GM23248 (cell line): ENCODE data around the gene TP53. TPM values are rescaled to one million over a fixed set of nuclear protein-coding genes. Genes with fewer than 3 reads are reported as not detected.

Experiments
- DNase-seq: peaks from one replicate; pipeline ENCODE4 v3.0.0-alpha.2; 2015
- H2AFZ ChIP-seq: fragments of 200-600 bp; sonication (generic); 2 replicates; pipeline ENCODE4 v1.6.1; 2016; ENCODE audit warnings: antibody characterized with exemption
- H3F3A ChIP-seq: fragments of 200-600 bp; sonication (generic); 2 replicates; pipeline ENCODE4 v1.6.1; 2016; ENCODE audit warnings: mild to moderate bottlenecking, antibody characterized with exemption, mixed run types; ENCODE audit not compliant: insufficient read depth
- H3K27ac ChIP-seq: fragments of 200-600 bp; sonication (generic); 2 replicates; pipeline ENCODE4 v1.5.1; 2016; ENCODE audit warnings: mild to moderate bottlenecking
- H3K27me3 ChIP-seq: fragments of 200-600 bp; sonication (generic); replicated peaks from 2 replicates; pipeline ENCODE4 v1.6.1; 2016; ENCODE audit warnings: mild to moderate bottlenecking; ENCODE audit not compliant: insufficient read depth
- H3K36me3 ChIP-seq: fragments of 200-600 bp; sonication (generic); 2 replicates; pipeline ENCODE4 v1.6.1; 2016; ENCODE audit warnings: low read depth, mild to moderate bottlenecking
- H3K4me1 ChIP-seq: fragments of 200-600 bp; sonication (generic); 2 replicates; pipeline ENCODE4 v1.6.1; 2016; ENCODE audit warnings: mild to moderate bottlenecking; ENCODE audit not compliant: insufficient read depth
- H3K4me2 ChIP-seq: fragments of 200-600 bp; sonication (generic); one replicate; pipeline ENCODE4 v1.6.1; 2016; ENCODE audit warnings: mild to moderate bottlenecking; ENCODE audit not compliant: unreplicated experiment
- H3K4me3 ChIP-seq: fragments of 200-600 bp; sonication (generic); 2 replicates; pipeline ENCODE4 v1.5.1; 2016; ENCODE audit warnings: mild to moderate bottlenecking
- H3K79me2 ChIP-seq: fragments of 200-600 bp; sonication (generic); 2 replicates; pipeline ENCODE4 v1.6.1; 2016; ENCODE audit warnings: mild to moderate bottlenecking; ENCODE audit not compliant: insufficient read depth
- H3K9ac ChIP-seq: fragments of 200-600 bp; sonication (generic); 2 replicates; pipeline ENCODE4 v1.6.1; 2016; ENCODE audit warnings: mild to moderate bottlenecking
- H3K9me2 ChIP-seq: fragments of 200-600 bp; sonication (generic); 2 replicates; pipeline ENCODE4 v1.6.1; 2016; ENCODE audit warnings: mixed run types, mild to moderate bottlenecking, moderate library complexity; ENCODE audit not compliant: insufficient read depth
- H3K9me3 ChIP-seq: fragments of 200-600 bp; sonication (generic); one replicate; pipeline ENCODE4 v1.6.1; 2017; ENCODE audit warnings: low read depth
- H4K20me1 ChIP-seq: fragments of 200-600 bp; sonication (generic); 2 replicates; pipeline ENCODE4 v1.6.0; 2016; ENCODE audit not compliant: insufficient read depth
- EZH2 ChIP-seq: fragments of 200-600 bp; sonication (generic); IDR thresholded peaks from 2 replicates; pipeline ENCODE4 v1.6.1; 2018; ENCODE audit warnings: antibody characterized with exemption, mild to moderate bottlenecking; ENCODE audit not compliant: insufficient read depth, poor library complexity, severe bottlenecking
- EZH2phosphoT487 ChIP-seq: fragments of 200-600 bp; sonication (generic); IDR thresholded peaks from 2 replicates; pipeline ENCODE4 v1.6.1; 2018; ENCODE audit warnings: antibody characterized with exemption, moderate library complexity, mild to moderate bottlenecking, low read depth; ENCODE audit not compliant: insufficient read depth
- WGBS, 2 experiments: methylation state at CpG; one replicate each; pipeline ENCODE4 v1.1.6; 2015 to 2017; ENCODE audit warnings: low lambda C conversion rate in 2 of 2, low coverage in 1 of 2; ENCODE audit errors: missing lambda C conversion rate in 2 of 2; 5-methylcytosine and 5-hydroxymethylcytosine counted together
- in situ Hi-C: fragments of 300-500 bp; cut with MboI; formaldehyde crosslinking; loops from 2 replicates; pipeline ENCODE4 v1.15.0; 2020
- polyA plus RNA-seq: library from polyadenylated mRNA; unstranded; fragments of >200 nt; fragmentation: Nextera tagmentation; extraction: Ambion mirVana; gene quantifications from 2 replicates; pipeline ENCODE4 v1.2.1, GENCODE V29; 2016
- total RNA-seq: library from RNA; depleted of rRNA; stranded (reverse); fragments of >200 nt; shearing (Covaris generic); gene quantifications from 2 replicates; pipeline ENCODE4 v1.2.3, GENCODE V29; 2014

The TP53 gene
- total and polyA plus RNA-seq, 2 experiments from 2014 or later, result 26.2 to 29.8 TPM

DNA sequence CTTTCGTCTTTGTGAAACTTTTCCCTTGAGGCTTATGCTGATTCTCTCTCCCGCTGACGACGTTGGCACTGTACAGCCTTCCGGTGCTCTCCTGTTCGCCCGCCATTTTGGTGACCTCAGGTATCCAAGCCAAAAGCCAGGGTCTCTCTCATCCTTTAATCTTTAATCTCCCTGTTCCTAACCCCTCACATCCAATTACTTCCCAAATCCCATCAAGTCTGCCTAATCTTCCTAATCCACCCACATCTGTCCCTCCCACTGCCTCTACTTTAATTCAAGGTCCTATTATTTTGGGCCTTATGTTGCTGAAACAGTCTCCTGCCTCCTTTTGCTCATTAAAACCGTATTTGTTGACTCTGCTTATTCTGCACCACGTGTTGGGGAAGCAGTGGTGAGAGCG is 8.3 kb upstream of the TP53 start:
- Histone ChIP-seq H3K27me3 (no peaks in the 10 kb centered on the region), H2AFZ (no peak overlapping the region), H3K4me3 (no peak overlapping the region), H3K9ac (no peak overlapping the region), H3K36me3 (peaks cover 3% of the 10 kb centered on the region; the same call in 1 of the 2 replicates), H3K9me2 (no peaks in the 10 kb centered on the region), H4K20me1 (no peaks in the 10 kb centered on the region), H3K4me2 (no peak overlapping the region), H3K4me1 (no peaks in the 10 kb centered on the region), H3F3A (no peaks in the 10 kb centered on the region), H3K27ac (no peak overlapping the region), H3K9me3 (no peaks in the 10 kb centered on the region), H3K79me2 (peaks cover 5% of the 10 kb centered on the region; the same call in 1 of the 2 replicates)
- no peak for DNase-seq
- WGBS, 2 experiments, result 87 to 97% methylated on average over 10 of the region's 10 CpGs
- TF ChIP-seq EZH2phosphoT487 (no peak), EZH2 (no peak)
- in situ Hi-C loops, result no loop called here

GRCh38 chr17:7688808-7689316 is 1.6 kb upstream of the TP53 start:
- peak overlapping the region; percentile 93 for H3K4me2 ChIP-seq
- 8 to 13% methylated on average over 13 of the region's 13 CpGs for WGBS, 2 experiments
- in situ Hi-C loops, result no loop called here
- peak overlapping the region; percentile 57 for H3K27ac ChIP-seq
- peaks cover 48% of the 10 kb centered on the region for H3K79me2 ChIP-seq
- no peaks in the 10 kb centered on the region for H3K9me2 ChIP-seq
- H3K9me3 ChIP-seq, result no peaks in the 10 kb centered on the region
- peak overlapping the region; percentile 88 for H3K9ac ChIP-seq
- DNase-seq, result peak; percentile 32
- peak overlapping the region; percentile 84 for H3K4me3 ChIP-seq
- H3K36me3 ChIP-seq, result no peaks in the 10 kb centered on the region
- peak overlapping the region; percentile 85 for H2AFZ ChIP-seq
- TF ChIP-seq EZH2phosphoT487, result no peak
- no peak for TF ChIP-seq EZH2
- peaks cover 30% of the 10 kb centered on the region for H3F3A ChIP-seq
- no peaks in the 10 kb centered on the region for H4K20me1 ChIP-seq
- no peaks in the 10 kb centered on the region for H3K27me3 ChIP-seq
- H3K4me1 ChIP-seq, result peaks cover 23% of the 10 kb centered on the region

- no peaks in the 10 kb centered on the region for H3K36me3 ChIP-seq
- peaks cover 30% of the 10 kb centered on the region for H3F3A ChIP-seq
- H3K79me2 ChIP-seq, result peaks cover 55% of the 10 kb centered on the region
- no peaks in the 10 kb centered on the region for H3K9me3 ChIP-seq
- H3K9ac ChIP-seq, result peak within 1 kb of the TSS; percentile 100
- in situ Hi-C loops, result no loop called here
- H4K20me1 ChIP-seq, result no peaks in the 10 kb centered on the region
- peak within 1 kb of the TSS; percentile 96 for H3K4me2 ChIP-seq
- 1% methylated on average over 50 to 51 of the region's 51 CpGs for WGBS, 2 experiments
- H3K4me3 ChIP-seq, result peak within 1 kb of the TSS; percentile 100
- peak within 1 kb of the TSS; percentile 100 for H3K27ac ChIP-seq
- peak within 1 kb of the TSS; percentile 85 for H2AFZ ChIP-seq
- H3K9me2 ChIP-seq, result no peaks in the 10 kb centered on the region
- no peaks in the 10 kb centered on the region for H3K27me3 ChIP-seq
- DNase-seq, result peak; percentile 100
- H3K4me1 ChIP-seq, result peaks cover 23% of the 10 kb centered on the region
- TF ChIP-seq EZH2phosphoT487 (no peak), EZH2 (no peak)
Observed at GRCh38 chr17:7687908-7688807, 868 bp upstream of the TP53 start, which contains the start of gene WRAP53. Gene WRAP53 (plus strand): TSS chr17:7688477. CDS start chr17:7688649, 172 bp downstream.

DNA sequence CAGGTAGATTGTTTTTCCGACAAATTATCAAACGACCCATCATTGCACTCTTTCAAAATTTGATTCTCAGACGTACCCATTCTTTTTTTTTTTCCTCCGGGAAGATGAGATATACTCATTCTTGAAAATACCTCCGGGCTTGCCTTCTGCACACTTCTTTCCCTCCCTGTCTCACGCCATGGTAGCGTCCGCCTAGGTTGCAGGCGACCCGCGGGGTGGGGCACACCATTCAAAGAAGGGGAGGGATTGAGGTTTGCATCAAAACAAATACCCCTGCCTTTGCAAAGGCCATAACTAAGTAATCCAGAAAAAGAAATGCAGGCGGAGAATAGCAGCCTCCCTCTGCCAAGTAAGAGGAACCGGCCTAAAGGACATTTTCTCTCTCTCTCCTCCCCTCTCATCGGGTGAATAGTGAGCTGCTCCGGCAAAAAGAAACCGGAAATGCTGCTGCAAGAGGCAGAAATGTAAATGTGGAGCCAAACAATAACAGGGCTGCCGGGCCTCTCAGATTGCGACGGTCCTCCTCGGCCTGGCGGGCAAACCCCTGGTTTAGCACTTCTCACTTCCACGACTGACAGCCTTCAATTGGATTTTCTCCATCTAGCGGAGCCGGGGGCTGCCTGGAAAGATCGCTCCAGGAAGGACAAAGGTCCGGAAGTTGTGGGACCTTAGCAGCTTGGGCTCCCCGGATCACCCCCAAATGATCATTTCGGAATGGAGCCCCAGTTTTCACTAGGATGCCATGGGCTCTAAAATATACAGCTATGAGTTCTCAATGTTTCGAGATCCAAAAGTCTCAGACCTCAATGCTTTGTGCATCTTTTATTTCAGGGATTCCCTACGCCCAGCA is 843 bp downstream of the TP53 start:
- Histone ChIP-seq H3K27ac (peak overlapping the region; percentile 100), H3K79me2 (peaks cover 72% of the 10 kb centered on the region), H3K9ac (peak overlapping the region; percentile 100), H3K9me3 (no peaks in the 10 kb centered on the region), H2AFZ (peak overlapping the region; percentile 90), H3K27me3 (no peaks in the 10 kb centered on the region), H3K9me2 (no peaks in the 10 kb centered on the region), H3K4me1 (peaks cover 23% of the 10 kb centered on the region), H3K4me3 (peak overlapping the region; percentile 100), H3F3A (peaks cover 30% of the 10 kb centered on the region), H3K36me3 (no peaks in the 10 kb centered on the region), H3K4me2 (peak overlapping the region; percentile 96), H4K20me1 (no peaks in the 10 kb centered on the region)
- peak; percentile 90 for DNase-seq
- no peak for TF ChIP-seq EZH2phosphoT487
- TF ChIP-seq EZH2, result no peak
- in situ Hi-C loops, result no loop called here
- WGBS, 2 experiments, result 1 to 3% methylated on average over 30 of the region's 30 CpGs
